ENCODE results near the gene EFNA2.

Gene EFNA2

GRCh38 chr19:1272423-1273262 is 13.0 kb upstream of the EFNA2 start:
- DNase-seq (ENCODE audit: low read depth), result no peak

- no peak for DNase-seq (ENCODE audit: low read depth)
Measured at GRCh38 chr19:1273263-1274041, 12.2 kb upstream of the EFNA2 start.

GRCh38 chr19:1274081-1274851 is 11.4 kb upstream of the EFNA2 start:
- no peak for DNase-seq (ENCODE audit: low read depth)

- DNase-seq (ENCODE audit: low read depth), result no peak
Measured at GRCh38 chr19:1274852-1275259, 10.8 kb upstream of the EFNA2 start.

- DNase-seq (ENCODE audit: low read depth), result peak; percentile 97
Measured at GRCh38 chr19:1275260-1275975, 10.3 kb upstream of the EFNA2 start, which contains the start of gene FAM174C. Gene FAM174C, plus strand, starts transcription at chr19:1275530. Its CDS starts 20 bp downstream, at chr19:1275550.

- DNase-seq (ENCODE audit: low read depth), result no peak
Measured at GRCh38 chr19:1275976-1276627, 9.6 kb upstream of the EFNA2 start.

- no peak for DNase-seq (ENCODE audit: low read depth)
Measured at GRCh38 chr19:1276628-1277022, 9.0 kb upstream of the EFNA2 start.

GRCh38 chr19:1277061-1277460 is 8.6 kb upstream of the EFNA2 start:
- DNase-seq (ENCODE audit: low read depth), result no peak

- DNase-seq (ENCODE audit: low read depth), result no peak
Measured at GRCh38 chr19:1278074-1278473, 7.6 kb upstream of the EFNA2 start.

GRCh38 chr19:1278713-1279660 is 6.7 kb upstream of the EFNA2 start:
- DNase-seq (ENCODE audit: low read depth), result no peak

- peak; percentile 67 for DNase-seq (ENCODE audit: low read depth)
Measured at GRCh38 chr19:1279782-1280341, 5.8 kb upstream of the EFNA2 start.

GRCh38 chr19:1280636-1281568 is 4.8 kb upstream of the EFNA2 start:
- DNase-seq (ENCODE audit: low read depth), result no peak

- DNase-seq (ENCODE audit: low read depth), result no peak
Measured at GRCh38 chr19:1281569-1282287, 3.9 kb upstream of the EFNA2 start.

- DNase-seq (ENCODE audit: low read depth), result no peak
Measured at GRCh38 chr19:1282588-1283206, 3.0 kb upstream of the EFNA2 start.

- no peak for DNase-seq (ENCODE audit: low read depth)
Measured at GRCh38 chr19:1283207-1283916, 2.3 kb upstream of the EFNA2 start.

GRCh38 chr19:1283917-1284292 is 1.8 kb upstream of the EFNA2 start:
- no peak for DNase-seq (ENCODE audit: low read depth)

All from T follicular helper cell (primary cell).